GM12878 (cell line): ENCODE measurements around the gene INO80C. TPM values are rescaled to one million over a fixed set of nuclear protein-coding genes. Genes with fewer than 3 reads are reported as not detected.

Experiments
- ATAC-seq: fragments of 200-7000 bp; cut with Tn5 transposase; 3 replicates; pipeline ENCODE4 v1.9.1; 2020; ENCODE audit warnings: mild to moderate bottlenecking, moderate library complexity
- BruUV-seq: library from RNA; stranded (reverse); fragments of 400-500 nt; replicated peaks from 2 replicates; lab custom pipeline; 2021; lab: Mats Ljungman, UMichigan
- CTCF ChIA-PET: fragments of 300-600 bp; sonication (Branson Sonifier 250); formaldehyde crosslinking; extraction: SDS; loops from one replicate; lab custom pipeline; 2021; ENCODE audit warnings: inconsistent platforms; lab: Yijun Ruan, JAX
- POLR2A ChIA-PET: fragments of 350-600 bp; formaldehyde crosslinking; extraction: SDS; loops from one replicate; lab custom pipeline; 2021; ENCODE audit warnings: inconsistent platforms; lab: Charles Lee
- RAD21 ChIA-PET: fragments of 300-600 bp; sonication (Branson Sonifier 250); formaldehyde crosslinking; loops from one replicate; lab custom pipeline; 2023; ENCODE audit warnings: antibody characterized with exemption; ENCODE audit not compliant: unreplicated experiment; lab: Charles Lee
- SMC1A ChIA-PET: fragments of 300-600 bp; sonication (Branson Sonifier 250); formaldehyde crosslinking; loops from one replicate; lab custom pipeline; 2023; ENCODE audit not compliant: unreplicated experiment, uncharacterized antibody; lab: Charles Lee
- DNase-seq: peaks from one replicate; pipeline ENCODE4 v3.0.0-alpha.2; 2011; ENCODE audit warnings: low read depth, low spot score
- FAIRE-seq: peaks from 3 replicates; lab custom pipeline; 2011; peaks lifted over from hg19 to GRCh38; lab: Jason Lieb, UNC
- H2AFZ ChIP-seq: 2 replicates; pipeline ENCODE4 v1.6.0; 2011; ENCODE audit warnings: low read depth, low read length, control low read depth; ENCODE audit not compliant: control insufficient read depth
- H3K27ac ChIP-seq: 2 replicates; pipeline ENCODE4 v1.5.1; 2011; ENCODE audit warnings: control low read depth; ENCODE audit not compliant: control insufficient read depth, insufficient read depth
- H3K27me3 ChIP-seq, 2 experiments: replicated peaks in 1 of 2; 2 replicates each; pipeline versions ENCODE4 v1.6.0 to v1.6.1; 2011; ENCODE audit warnings: low read length in 1 of 2; ENCODE audit not compliant: control insufficient read depth in 2 of 2, insufficient read depth in 2 of 2
- H3K36me3 ChIP-seq, 2 experiments: 2 replicates each; pipeline ENCODE4 v1.5.1; 2011; ENCODE audit warnings: low read length in 1 of 2; ENCODE audit not compliant: control insufficient read depth in 2 of 2, insufficient read depth in 2 of 2
- H3K4me1 ChIP-seq: 2 replicates; pipeline ENCODE4 v1.6.1; 2011; ENCODE audit warnings: mild to moderate bottlenecking, low read length, moderate library complexity, mixed read lengths; ENCODE audit not compliant: control insufficient read depth, insufficient read depth
- H3K4me2 ChIP-seq: 2 replicates; pipeline ENCODE4 v1.6.0; 2011; ENCODE audit warnings: control low read depth; ENCODE audit not compliant: control insufficient read depth, insufficient read depth
- H3K4me3 ChIP-seq: fragments of 200-600 bp; sonication (generic); 2 replicates; pipeline ENCODE4 v1.5.1; 2016
- H3K79me2 ChIP-seq: 2 replicates; pipeline ENCODE4 v1.6.0; 2011; ENCODE audit warnings: low read length; ENCODE audit not compliant: control insufficient read depth, insufficient read depth
- H3K9ac ChIP-seq: 2 replicates; pipeline ENCODE4 v1.8.0; 2011; ENCODE audit warnings: low read length, control low read depth, mixed read lengths; ENCODE audit not compliant: control insufficient read depth, insufficient read depth
- H3K9me3 ChIP-seq: replicated peaks from 3 replicates; pipeline ENCODE4 v1.5.1; 2011; ENCODE audit warnings: mild to moderate bottlenecking, low read length; ENCODE audit not compliant: control insufficient read depth, insufficient read depth
- H4K20me1 ChIP-seq: 2 replicates; pipeline ENCODE4 v1.6.0; 2011; ENCODE audit not compliant: control insufficient read depth, insufficient read depth
- CUX1 ChIP-seq: IDR thresholded peaks from 2 replicates; pipeline ENCODE4 v1.6.1; 2012; ENCODE audit warnings: improper control_type of control experiment, low read depth, low read length; ENCODE audit not compliant: insufficient replicate concordance
- DPF2 ChIP-seq: fragments of 450-650 bp; IDR thresholded peaks from 2 replicates; pipeline ENCODE4 v1.6.1; 2017; ENCODE audit warnings: mild to moderate bottlenecking
- JUNB ChIP-seq: IDR thresholded peaks from 2 replicates; pipeline ENCODE4 v1.6.1; 2016; ENCODE audit warnings: antibody characterized with exemption, mild to moderate bottlenecking
- TBL1XR1 ChIP-seq: IDR thresholded peaks from 2 replicates; pipeline ENCODE4 v1.6.1; 2012; ENCODE audit warnings: low read depth, low read length, improper control_type of control experiment
- ZNF217 ChIP-seq: fragments of 450-650 bp; IDR thresholded peaks from 2 replicates; pipeline ENCODE4 v1.6.1; 2017; ENCODE audit warnings: antibody characterized with exemption, mild to moderate bottlenecking
- WGBS: methylation state at CpG from one replicate; pipeline ENCODE4 v1.1.6; 2016; ENCODE audit warnings: low lambda C conversion rate; ENCODE audit not compliant: insufficient replicate concordance, insufficient coverage; ENCODE audit errors: missing lambda C conversion rate; 5-methylcytosine and 5-hydroxymethylcytosine counted together
- in situ Hi-C: fragments of 300-500 bp; cut with MboI; formaldehyde crosslinking; loops from 9 replicates; pipeline ENCODE4 v1.14.3; 2018; ENCODE audit warnings: mixed read lengths
- intact Hi-C: fragments of 100-400 bp; cut with micrococcal nuclease; formaldehyde crosslinking; loops from one replicate; pipeline ENCODE4 v1.14.2; 2022; ENCODE audit not compliant: unreplicated experiment
- polyA plus RNA-seq, 11 experiments: library from polyadenylated mRNA; depleted of rRNA in 4 of 11; unstranded in 6 of 11; stranded (reverse) in 5 of 11; fragments of >200 nt; fragmentation: Nextera tagmentation in 4 of 11; fragmentation: Illumina TruSeq in 1 of 11; extraction: Ambion mirVana in 4 of 11; extraction: Trizol in 1 of 11; gene quantifications; 1 replicate in 1 of 11; 2 replicates in 10 of 11; pipeline versions ENCODE4 v1.2.1 to v1.2.3, GENCODE V29; 2011 to 2016; ENCODE audit warnings: inconsistent platforms in 2 of 11, missing spikeins in 2 of 11, low read depth in 1 of 11
- total RNA-seq, 4 experiments: library from RNA; depleted of rRNA in 3 of 4; stranded (reverse); fragments of >200 nt in 3 of 4; fragmentation: Illumina TruSeq in 1 of 4; extraction: Trizol in 1 of 4; gene quantifications; 2 replicates each; pipeline versions ENCODE4 v1.2.1 to v1.2.3, GENCODE V29; 2013 to 2021

INO80C gene
- total and polyA plus RNA-seq, 10 of the 15 experiments (the other 5 are each of a cell fraction or from before 2014, with no cell fraction given), result 9.9 to 43.2 (median 30.1) TPM

- DNase-seq, result no peak
- Histone ChIP-seq H3K4me2 (no peak overlapping the region), H4K20me1 (no peaks in the 10 kb centered on the region), H3K27me3 (no peaks in the 10 kb centered on the region), H3K4me3 (no peak overlapping the region), H3K27ac (no peak overlapping the region), H3K9ac (no peak overlapping the region), H3K79me2 (no peaks in the 10 kb centered on the region), H3K4me1 (no peaks in the 10 kb centered on the region), H3K9me3 (no peaks in the 10 kb centered on the region), H2AFZ (no peak overlapping the region), H3K36me3 (no peaks in the 10 kb centered on the region)
- intact Hi-C loops (no loop called here), in situ Hi-C loops (no loop called here)
- RAD21 ChIA-PET, result interaction anchor here (1.1 kb wide), 1 partner anchor 64 kb away, joined by 5 read pairs; no protein-coding TSS in a partner anchor
- SMC1A ChIA-PET, result interaction anchor here (1.1 to 1.3 kb wide), 3 partner anchors 12 to 67 kb away, joined by 3 read pairs; no protein-coding TSS in a partner anchor
- CTCF ChIA-PET, result no interaction called here
- POLR2A ChIA-PET, result interaction anchor here (0.5 kb wide), 1 partner anchor 648 kb away, joined by 5 read pairs; no protein-coding TSS in a partner anchor
- no TSS peak for BruUV-seq
- no peak for ATAC-seq
- no peak for TF ChIP-seq CUX1
- TF ChIP-seq ZNF217, result no peak
- no peak for TF ChIP-seq DPF2
- no peak for TF ChIP-seq JUNB
- TF ChIP-seq TBL1XR1, result no peak
- no peak for FAIRE-seq
- WGBS, result 80% methylated on average over 6 of the region's 6 CpGs
These were observed 53.1 kb downstream of the INO80C start for GRCh38 chr18:35444636-35445035.
